Measurements from ENCODE around the gene INSIG1.
A peak's percentile ranks its signal among the peaks of the same experiment; 100 is the strongest.

Gene INSIG1

GRCh38 chr7:155296006-155296787, 1.5 kb upstream of the INSIG1 start:
- Histone ChIP-seq H3K9me3 (no peaks in the 10 kb centered on the region), H3K27ac (peak overlapping the region; percentile 84 to 92), H3K27me3 (no peaks in the 10 kb centered on the region), H3K4me1 (peaks cover 0 to 27% (median 20%) of the 10 kb centered on the region in 4 donors), H3K4me3 (peak overlapping the region; percentile 89 to 98), H3K36me3 (no peaks in the 10 kb centered on the region)
- intact Hi-C loops (cut with DNase I; ENCODE audit: low total_unique reads): loop anchor here (5.0 to 10.0 kb wide), 2 partner anchors 101 to 294 kb away; partner anchors contain the start of gene PAXIP1
- TF ChIP-seq CTCF (IDR thresholded peaks at IDR 0.05): no peak
- no peak for DNase-seq

- Histone ChIP-seq H3K4me1 (peaks cover 0 to 27% (median 20%) of the 10 kb centered on the region in 4 donors), H3K27ac (peak overlapping the region; percentile 84 to 92), H3K27me3 (no peaks in the 10 kb centered on the region), H3K9me3 (no peaks in the 10 kb centered on the region), H3K4me3 (peak overlapping the region; percentile 89 to 98), H3K36me3 (no peaks in the 10 kb centered on the region)
- DNase-seq: peak; percentile 56 to 80
- intact Hi-C loops (cut with DNase I; ENCODE audit: low total_unique reads): loop anchor here (1.0 to 10.0 kb wide), 3 partner anchors 39 to 295 kb away; partner anchors contain the start of gene PAXIP1
- peak in 1 of 2 experiments; percentile 40 for TF ChIP-seq CTCF (IDR thresholded peaks at IDR 0.05)
Measured at GRCh38 chr7:155296788-155297516, 726 bp upstream of the INSIG1 start.

GRCh38 chr7:155298288-155298833, 683 bp downstream of the INSIG1 start:
- peaks cover 0 to 27% (median 20%) of the 10 kb centered on the region in 4 donors for H3K4me1 ChIP-seq
- peak overlapping the region; percentile 88 to 92 for H3K27ac ChIP-seq
- no peaks in the 10 kb centered on the region for H3K9me3 ChIP-seq
- peak overlapping the region; percentile 89 to 98 for H3K4me3 ChIP-seq
- TF ChIP-seq CTCF (IDR thresholded peaks at IDR 0.05): no peak
- no peaks in the 10 kb centered on the region for H3K27me3 ChIP-seq
- intact Hi-C loops (cut with DNase I; ENCODE audit: low total_unique reads): loop anchor here (5.0 to 10.0 kb wide), 2 partner anchors 104 to 296 kb away; partner anchors contain the start of gene PAXIP1
- DNase-seq: no peak
- peaks cover 0 to 13% (median 6%) of the 10 kb centered on the region in 3 donors for H3K36me3 ChIP-seq

- peak; percentile 97 to 98 for DNase-seq
- no peaks in the 10 kb centered on the region for H3K9me3 ChIP-seq
- no peaks in the 10 kb centered on the region for H3K27me3 ChIP-seq
- H3K4me3 ChIP-seq: peak overlapping the region; percentile 89 to 98
- peak overlapping the region; percentile 88 to 92 for H3K27ac ChIP-seq
- TF ChIP-seq CTCF (IDR thresholded peaks at IDR 0.05): peak in 1 of 2 experiments; percentile 12
- intact Hi-C loops (cut with DNase I; ENCODE audit: low total_unique reads): loop anchor here (5.0 to 10.0 kb wide), 2 partner anchors 104 to 297 kb away; partner anchors contain the start of gene PAXIP1
- peaks cover 0 to 27% (median 20%) of the 10 kb centered on the region in 4 donors for H3K4me1 ChIP-seq
- peaks cover 0 to 19% (median 10%) of the 10 kb centered on the region in 3 donors for H3K36me3 ChIP-seq
Measured at GRCh38 chr7:155298834-155299534, 1.3 kb downstream of the INSIG1 start.
